HL-60 (cell line): ENCODE data around the gene DAD1.

Experiments used
- CTCF ChIP-seq: IDR thresholded peaks from one replicate; pipeline ENCODE4 v1.5.1; 2011; ENCODE audit warnings: low read length, control low read depth, inconsistent platforms; ENCODE audit not compliant: insufficient read depth
- POLR2AphosphoS5 ChIP-seq: IDR thresholded peaks from 2 replicates; pipeline ENCODE4 v1.6.1; 2012; ENCODE audit warnings: low read depth

GRCh38 chr14:22532345-22533056 lies 56.5 kb downstream of the DAD1 start:
- TF ChIP-seq POLR2AphosphoS5 = no peak
- TF ChIP-seq CTCF = no peak
